NB4 (cell line): ENCODE measurements around the gene ZNF385A.

ENCODE experiments used
- POLR2A ChIP-seq: IDR thresholded peaks from 2 replicates; pipeline ENCODE4 v1.6.1; 2011; ENCODE audit warnings: mild to moderate bottlenecking; ENCODE audit not compliant: insufficient read length; ENCODE audit errors: extremely low read depth
- TF ChIP-seq, protein P1 (sequence below): IDR thresholded peaks from one replicate; pipeline ENCODE4 v1.5.1; 2012; ENCODE audit warnings: low read depth, low read length

- TF ChIP-seq, protein P1, sequence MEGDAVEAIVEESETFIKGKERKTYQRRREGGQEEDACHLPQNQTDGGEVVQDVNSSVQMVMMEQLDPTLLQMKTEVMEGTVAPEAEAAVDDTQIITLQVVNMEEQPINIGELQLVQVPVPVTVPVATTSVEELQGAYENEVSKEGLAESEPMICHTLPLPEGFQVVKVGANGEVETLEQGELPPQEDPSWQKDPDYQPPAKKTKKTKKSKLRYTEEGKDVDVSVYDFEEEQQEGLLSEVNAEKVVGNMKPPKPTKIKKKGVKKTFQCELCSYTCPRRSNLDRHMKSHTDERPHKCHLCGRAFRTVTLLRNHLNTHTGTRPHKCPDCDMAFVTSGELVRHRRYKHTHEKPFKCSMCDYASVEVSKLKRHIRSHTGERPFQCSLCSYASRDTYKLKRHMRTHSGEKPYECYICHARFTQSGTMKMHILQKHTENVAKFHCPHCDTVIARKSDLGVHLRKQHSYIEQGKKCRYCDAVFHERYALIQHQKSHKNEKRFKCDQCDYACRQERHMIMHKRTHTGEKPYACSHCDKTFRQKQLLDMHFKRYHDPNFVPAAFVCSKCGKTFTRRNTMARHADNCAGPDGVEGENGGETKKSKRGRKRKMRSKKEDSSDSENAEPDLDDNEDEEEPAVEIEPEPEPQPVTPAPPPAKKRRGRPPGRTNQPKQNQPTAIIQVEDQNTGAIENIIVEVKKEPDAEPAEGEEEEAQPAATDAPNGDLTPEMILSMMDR, result no peak
- no peak for TF ChIP-seq POLR2A
Observed at GRCh38 chr12:54328595-54329337, 55.8 kb downstream of the ZNF385A start.
